Measurements from ENCODE around the gene HELZ. TPM values are rescaled to one million over a fixed set of nuclear protein-coding genes. Genes with fewer than 3 reads are reported as not detected.

The HELZ gene
- polyA plus RNA-seq, 1 of the 3 experiments (the other 2 are of a cell fraction): 4.3 TPM

DNA sequence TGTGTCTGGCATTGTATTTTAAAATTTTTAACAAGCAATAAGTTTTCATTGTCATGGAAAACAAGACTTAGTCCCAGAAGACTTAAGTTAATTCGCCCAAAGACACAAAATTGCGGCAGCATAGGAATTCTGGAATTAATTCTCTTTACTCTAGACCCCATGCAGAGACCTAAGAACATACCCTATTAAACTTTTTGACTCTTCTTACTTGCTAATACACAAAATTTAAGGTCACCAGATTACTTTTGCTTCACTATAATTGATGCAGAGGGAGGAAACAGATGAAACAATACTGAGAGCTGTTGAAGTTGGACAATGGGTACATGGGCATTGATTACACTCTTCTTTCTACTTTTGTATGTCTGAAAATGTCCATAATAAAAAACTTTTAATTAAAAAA is 12.6 kb downstream of the HELZ start:
- peaks cover 22 to 40% of the 10 kb centered on the region in 2 experiments for H3K36me3 ChIP-seq (replicated peaks in 1 of 2; ENCODE audit: control insufficient read depth in 1 of 2, insufficient read depth in 2 of 2, low read length in 1 of 2)
- H4K20me1 ChIP-seq (ENCODE audit: insufficient read depth): no peaks in the 10 kb centered on the region
- H3K9me2 ChIP-seq: no peaks in the 10 kb centered on the region
- CTCF ChIA-PET: interaction anchor here (0.8 to 1.4 kb wide), 3 partner anchors 11 to 147 kb away, joined by 3 to 6 read pairs (median 5); no protein-coding TSS in a partner anchor
- peaks cover 0 to 2% of the 10 kb centered on the region in 2 experiments; a peak in 2 of 4 replicates for H3K4me1 ChIP-seq (ENCODE audit: control insufficient read depth in 1 of 2, insufficient read depth in 2 of 2, low read depth in 1 of 2, low read length in 1 of 2)
- no peak overlapping the region for H3K4me3 ChIP-seq (ENCODE audit: low read depth in 2 of 2, low read length in 1 of 2)
- peaks cover 64% of the 10 kb centered on the region for H3K79me2 ChIP-seq (ENCODE audit: insufficient read depth)
- H3K9ac ChIP-seq: no peak overlapping the region
- no peak overlapping the region for H3K27ac ChIP-seq (ENCODE audit: low read depth in 2 of 2, low read length in 1 of 2)
- H3K27me3 ChIP-seq (ENCODE audit: insufficient read depth): no peaks in the 10 kb centered on the region
- H2AFZ ChIP-seq (ENCODE audit: low read depth): no peak overlapping the region
- peaks cover 9% of the 10 kb centered on the region for H3F3A ChIP-seq (replicated peaks; ENCODE audit: insufficient read depth)
- TF ChIP-seq TEAD4 (IDR thresholded peaks at IDR 0.05; ENCODE audit: borderline replicate concordance, insufficient read depth) (no peak), EP300 (IDR thresholded peaks at IDR 0.05; ENCODE audit: borderline replicate concordance in 1 of 2, low read depth in 1 of 2, low read length in 1 of 2) (no peak), SMC3 (IDR thresholded peaks at IDR 0.05; ENCODE audit: low read depth, low read length) (no peak), MXI1 (IDR thresholded peaks at IDR 0.05; ENCODE audit: low read depth, low read length) (no peak), TAF1 (IDR thresholded peaks at IDR 0.05; ENCODE audit: borderline replicate concordance, low read depth, low read length) (no peak), EZH2phosphoT487 (IDR thresholded peaks at IDR 0.05; ENCODE audit: borderline replicate concordance, low read depth) (no peak), FOSL2 (IDR thresholded peaks at IDR 0.05; ENCODE audit: borderline replicate concordance, low read depth) (no peak), POLR2AphosphoS5 (IDR thresholded peaks at IDR 0.05; ENCODE audit: low read depth, low read length) (no peak), RXRA (IDR thresholded peaks at IDR 0.05; ENCODE audit: borderline replicate concordance, low read depth) (no peak), MEF2A (IDR thresholded peaks at IDR 0.05; ENCODE audit: borderline replicate concordance, low read depth) (no peak), ELF1 (IDR thresholded peaks at IDR 0.05) (no peak), NFIC (IDR thresholded peaks at IDR 0.05; ENCODE audit: borderline replicate concordance) (no peak), TCF12 (IDR thresholded peaks at IDR 0.05) (no peak)
- TF ChIP-seq, protein P1, sequence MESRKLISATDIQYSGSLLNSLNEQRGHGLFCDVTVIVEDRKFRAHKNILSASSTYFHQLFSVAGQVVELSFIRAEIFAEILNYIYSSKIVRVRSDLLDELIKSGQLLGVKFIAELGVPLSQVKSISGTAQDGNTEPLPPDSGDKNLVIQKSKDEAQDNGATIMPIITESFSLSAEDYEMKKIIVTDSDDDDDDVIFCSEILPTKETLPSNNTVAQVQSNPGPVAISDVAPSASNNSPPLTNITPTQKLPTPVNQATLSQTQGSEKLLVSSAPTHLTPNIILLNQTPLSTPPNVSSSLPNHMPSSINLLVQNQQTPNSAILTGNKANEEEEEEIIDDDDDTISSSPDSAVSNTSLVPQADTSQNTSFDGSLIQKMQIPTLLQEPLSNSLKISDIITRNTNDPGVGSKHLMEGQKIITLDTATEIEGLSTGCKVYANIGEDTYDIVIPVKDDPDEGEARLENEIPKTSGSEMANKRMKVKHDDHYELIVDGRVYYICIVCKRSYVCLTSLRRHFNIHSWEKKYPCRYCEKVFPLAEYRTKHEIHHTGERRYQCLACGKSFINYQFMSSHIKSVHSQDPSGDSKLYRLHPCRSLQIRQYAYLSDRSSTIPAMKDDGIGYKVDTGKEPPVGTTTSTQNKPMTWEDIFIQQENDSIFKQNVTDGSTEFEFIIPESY (IDR thresholded peaks at IDR 0.05; ENCODE audit: borderline replicate concordance, low read depth): no peak
- TF ChIP-seq, protein P2, sequence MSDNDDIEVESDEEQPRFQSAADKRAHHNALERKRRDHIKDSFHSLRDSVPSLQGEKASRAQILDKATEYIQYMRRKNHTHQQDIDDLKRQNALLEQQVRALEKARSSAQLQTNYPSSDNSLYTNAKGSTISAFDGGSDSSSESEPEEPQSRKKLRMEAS (IDR thresholded peaks at IDR 0.05; ENCODE audit: low read depth): no peak
- TF ChIP-seq, protein P3, sequence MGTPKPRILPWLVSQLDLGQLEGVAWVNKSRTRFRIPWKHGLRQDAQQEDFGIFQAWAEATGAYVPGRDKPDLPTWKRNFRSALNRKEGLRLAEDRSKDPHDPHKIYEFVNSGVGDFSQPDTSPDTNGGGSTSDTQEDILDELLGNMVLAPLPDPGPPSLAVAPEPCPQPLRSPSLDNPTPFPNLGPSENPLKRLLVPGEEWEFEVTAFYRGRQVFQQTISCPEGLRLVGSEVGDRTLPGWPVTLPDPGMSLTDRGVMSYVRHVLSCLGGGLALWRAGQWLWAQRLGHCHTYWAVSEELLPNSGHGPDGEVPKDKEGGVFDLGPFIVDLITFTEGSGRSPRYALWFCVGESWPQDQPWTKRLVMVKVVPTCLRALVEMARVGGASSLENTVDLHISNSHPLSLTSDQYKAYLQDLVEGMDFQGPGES (IDR thresholded peaks at IDR 0.05; ENCODE audit: low read depth, low read length): no peak
- POLR2A ChIA-PET: no interaction called here
- no peak overlapping the region for H3K4me2 ChIP-seq
- no peaks in the 10 kb centered on the region for H3K9me3 ChIP-seq
- no peak for DNase-seq
- WGBS (ENCODE audit: low lambda C conversion rate): 99% methylated on average over 2 of the region's 2 CpGs
